ENCODE data around the gene EPB41.
A peak's percentile ranks its signal among the peaks of the same experiment; 100 is the strongest.
"Not testable (repeated sequence)": the region's sequence is repeated elsewhere in the genome, so short reads cannot be mapped to it uniquely, and the experiment has no call there.

Gene EPB41

DNA sequence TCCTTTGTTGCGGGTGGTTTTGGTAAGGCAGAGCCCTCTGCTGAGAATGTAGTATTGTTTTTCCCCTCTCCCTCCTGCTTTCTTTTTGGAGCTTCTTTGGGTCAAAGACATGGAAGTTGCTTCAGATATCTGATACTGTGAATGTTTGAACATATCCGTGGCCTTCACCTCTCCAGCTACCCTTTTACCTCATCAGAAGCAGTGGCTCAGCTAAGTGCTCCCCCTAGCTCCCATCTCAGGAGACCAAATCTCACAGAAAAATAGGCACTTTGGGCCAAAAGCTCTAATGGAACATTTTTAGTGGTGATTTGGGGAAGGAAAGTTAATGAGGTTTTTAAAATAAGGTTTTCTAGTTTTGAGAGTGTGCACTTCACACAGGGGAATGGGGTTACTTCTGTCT is 203.0 kb downstream of the EPB41 start:
- no peak for DNase-seq

DNA sequence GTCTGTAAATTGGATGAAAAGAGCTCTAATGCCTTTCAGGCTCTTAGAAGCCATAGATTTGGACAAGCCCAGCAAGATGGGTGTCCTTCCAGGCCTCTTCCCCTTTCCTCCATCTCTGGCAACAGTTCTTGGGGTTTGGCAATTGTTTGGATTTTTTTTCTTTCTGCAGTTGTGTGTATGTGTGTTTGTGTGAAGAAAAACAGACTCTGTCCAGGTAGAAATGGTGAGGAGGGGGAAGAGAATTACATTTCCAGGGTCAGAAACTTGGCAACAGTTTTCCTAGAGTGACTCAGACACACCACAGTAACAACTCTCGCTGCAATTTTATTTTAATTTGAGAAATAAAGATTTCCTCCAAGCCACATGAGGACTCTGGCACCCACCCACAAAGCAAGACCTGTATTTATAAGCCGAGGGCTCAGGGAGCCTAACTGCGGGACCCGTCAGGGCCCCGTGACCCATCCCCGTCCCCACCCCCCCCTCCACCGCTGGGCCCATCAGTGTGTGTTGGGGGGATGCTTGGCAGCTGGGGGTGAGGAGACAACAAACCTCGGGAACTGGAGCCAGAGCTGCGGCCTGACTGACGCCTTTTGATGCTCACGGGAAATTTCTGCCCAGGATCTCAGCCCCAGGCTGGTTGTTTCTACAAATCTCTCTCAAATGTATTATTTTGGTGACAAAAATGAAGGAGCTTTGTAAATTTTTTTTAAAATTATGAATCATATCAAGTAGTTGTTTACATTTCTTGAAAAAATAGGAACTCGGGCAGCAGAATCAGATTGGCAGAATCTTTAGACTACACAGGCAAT is 205.0 kb downstream of the EPB41 start:
- DNase-seq, result no peak

DNA sequence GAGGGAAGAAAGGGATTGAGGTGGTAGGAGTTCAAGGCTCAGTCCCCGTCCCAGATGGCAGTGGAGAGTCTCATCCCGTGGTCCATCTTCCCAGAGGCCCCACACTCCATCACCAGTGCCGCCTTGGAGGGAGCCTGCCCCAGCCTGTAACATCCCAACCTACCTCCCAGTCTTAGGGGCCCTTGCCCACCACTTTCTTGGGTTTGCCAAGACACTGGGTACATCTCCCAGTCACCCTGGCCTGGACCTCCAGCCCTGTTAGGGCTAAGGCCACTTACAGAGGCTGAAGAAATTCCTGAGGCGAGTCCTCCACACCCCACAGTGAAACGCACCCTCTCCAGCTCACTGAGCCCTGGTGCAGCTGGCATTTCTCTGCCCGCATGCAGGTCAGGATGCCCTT is 206.0 kb downstream of the EPB41 start:
- DNase-seq, result no peak

DNA sequence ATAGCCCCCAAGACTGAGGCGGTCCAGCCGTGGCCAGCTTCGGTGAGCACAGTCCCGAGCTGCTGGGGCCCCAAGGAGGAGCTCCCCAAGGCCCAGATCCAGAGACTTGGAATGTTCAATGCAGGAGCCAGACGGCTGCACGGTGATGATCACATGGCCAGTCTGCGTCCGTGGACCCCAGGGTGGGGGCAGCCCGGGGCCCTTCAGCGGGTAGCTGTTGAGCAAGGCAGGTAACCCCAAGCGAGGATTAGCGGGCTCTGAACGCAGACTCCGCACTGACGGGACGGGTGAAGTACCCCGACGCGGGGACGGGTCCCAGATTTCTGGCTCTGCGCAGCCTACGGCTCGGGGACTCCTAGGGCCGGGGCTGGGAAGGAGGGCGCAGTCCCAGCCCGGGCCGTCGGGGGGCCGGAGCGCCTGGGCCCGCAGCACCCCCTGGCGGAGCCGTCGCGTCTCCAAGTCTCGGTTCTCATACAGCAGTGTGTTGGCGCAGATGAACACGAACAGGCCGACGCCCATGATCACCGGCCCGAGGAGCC is 206.6 kb downstream of the EPB41 start:
- peak; percentile 19 to 27 for DNase-seq

DNA sequence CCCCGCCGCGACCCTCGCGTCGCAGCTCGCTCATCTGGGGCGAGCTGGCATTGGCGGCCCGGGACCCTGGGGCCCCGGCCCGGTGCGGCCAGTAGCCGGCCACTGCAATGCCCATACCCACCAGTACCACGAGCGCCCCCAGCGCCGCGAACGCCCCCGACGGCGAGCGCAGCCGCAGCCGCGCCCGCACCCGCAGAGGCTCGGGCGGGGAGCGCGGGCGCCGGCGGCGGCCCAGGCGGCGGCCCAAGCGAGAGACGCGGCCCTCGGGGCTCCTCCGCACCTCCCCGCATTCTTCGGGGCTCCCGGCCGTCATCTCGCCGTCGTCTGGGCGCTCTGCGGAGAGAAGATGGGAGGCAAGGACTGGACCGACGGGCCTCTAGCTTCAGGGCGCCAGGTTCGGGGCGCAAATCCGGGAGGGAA is 207.2 kb downstream of the EPB41 start:
- no peak for DNase-seq

DNA sequence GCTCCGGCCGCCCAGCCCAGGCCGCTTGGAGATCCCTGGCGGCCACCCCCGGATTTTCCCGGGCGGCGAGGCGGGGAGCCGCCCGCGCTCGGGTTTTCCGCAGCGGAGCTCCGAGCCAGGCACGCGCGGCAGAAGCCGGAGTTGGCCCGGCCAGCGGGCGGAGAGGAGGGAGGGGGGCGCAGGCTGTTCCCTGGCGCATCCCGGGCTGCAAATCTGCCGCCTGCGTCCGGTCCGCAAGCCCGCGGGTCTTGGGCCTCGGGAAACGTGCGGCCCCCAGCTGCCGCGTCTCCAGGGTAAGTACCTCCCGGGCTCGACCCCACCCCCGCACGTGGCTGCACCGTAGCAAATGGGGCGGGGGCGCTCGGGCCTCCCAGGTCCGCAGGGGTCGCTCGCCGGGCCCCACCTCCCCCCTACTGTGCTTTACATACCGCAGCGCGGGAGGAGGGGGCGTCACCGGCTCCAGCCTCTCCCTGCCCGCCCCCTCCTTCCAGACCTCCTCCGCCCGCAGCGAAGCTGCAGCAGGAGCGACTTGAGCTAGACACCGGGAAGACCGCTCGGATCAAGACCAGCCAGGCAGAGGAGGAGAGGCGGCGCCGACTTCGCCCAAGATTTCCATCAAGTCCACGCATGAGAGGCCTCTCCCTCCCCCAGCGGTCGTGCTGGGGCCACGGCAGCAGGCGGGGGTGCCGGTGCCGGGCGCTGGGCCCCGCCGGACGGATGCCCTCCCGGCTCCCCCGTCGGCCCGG is 207.7 kb downstream of the EPB41 start:
- DNase-seq, result no peak

DNA sequence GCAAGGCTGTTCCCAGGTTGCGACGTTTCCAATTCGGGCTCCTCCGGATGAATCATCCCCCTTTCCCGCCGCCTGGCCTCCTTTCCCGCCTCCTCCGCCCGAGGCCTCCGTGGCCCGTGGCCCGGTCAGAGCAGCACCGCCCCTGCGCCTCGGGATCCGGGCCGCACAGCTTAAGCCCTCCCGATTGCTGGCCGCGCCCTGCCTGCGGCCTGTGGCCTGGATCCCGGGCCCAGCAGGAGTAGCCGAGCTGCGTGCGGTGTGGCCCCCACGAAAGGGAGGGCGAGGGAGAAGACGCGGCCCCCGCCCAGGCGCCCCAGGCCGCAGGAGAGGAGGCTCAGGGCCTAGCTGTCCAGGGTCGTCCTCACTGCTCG is 208.3 kb downstream of the EPB41 start:
- DNase-seq, result no peak

DNA sequence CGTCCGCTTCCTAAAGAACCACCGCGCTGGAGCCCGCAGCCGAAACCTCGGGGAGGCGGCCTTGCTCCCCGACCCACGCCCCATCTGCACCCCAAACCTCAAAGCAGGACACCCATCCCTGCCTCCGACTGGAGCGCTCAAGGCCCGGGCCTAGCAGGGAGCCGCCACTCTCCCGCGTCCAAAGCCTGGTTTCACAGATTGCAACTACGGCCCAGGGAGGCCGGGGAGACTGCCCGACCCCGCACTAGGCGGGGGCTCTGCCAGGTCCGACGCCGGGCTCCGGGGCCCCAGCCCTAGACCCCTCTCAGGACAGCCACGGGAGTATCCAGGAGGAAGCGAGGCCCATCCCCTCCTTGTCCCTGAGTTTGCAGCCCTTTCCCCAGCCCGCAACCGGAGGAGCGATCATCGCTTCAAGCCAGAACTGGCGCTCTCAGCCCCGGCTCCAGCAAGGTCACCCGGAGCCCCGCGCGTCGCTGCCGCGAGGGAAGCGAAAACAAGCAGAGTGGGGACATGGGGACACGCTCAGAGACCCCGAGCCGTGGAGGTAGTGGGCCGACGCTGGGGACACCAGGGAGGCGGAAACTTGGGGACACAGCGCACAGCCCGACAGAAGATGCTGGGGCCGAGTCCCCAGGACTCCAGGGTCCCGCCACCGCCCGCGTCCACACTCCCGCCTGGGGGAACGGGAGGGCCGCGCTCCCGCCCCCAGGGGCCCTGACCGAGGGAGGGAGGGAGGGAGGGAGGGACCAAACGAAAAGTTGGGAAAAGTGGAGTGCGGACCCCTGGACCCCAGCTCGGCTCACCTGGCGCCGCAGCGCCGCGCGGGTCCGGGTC is 208.9 kb downstream of the EPB41 start:
- DNase-seq, result no peak

DNA sequence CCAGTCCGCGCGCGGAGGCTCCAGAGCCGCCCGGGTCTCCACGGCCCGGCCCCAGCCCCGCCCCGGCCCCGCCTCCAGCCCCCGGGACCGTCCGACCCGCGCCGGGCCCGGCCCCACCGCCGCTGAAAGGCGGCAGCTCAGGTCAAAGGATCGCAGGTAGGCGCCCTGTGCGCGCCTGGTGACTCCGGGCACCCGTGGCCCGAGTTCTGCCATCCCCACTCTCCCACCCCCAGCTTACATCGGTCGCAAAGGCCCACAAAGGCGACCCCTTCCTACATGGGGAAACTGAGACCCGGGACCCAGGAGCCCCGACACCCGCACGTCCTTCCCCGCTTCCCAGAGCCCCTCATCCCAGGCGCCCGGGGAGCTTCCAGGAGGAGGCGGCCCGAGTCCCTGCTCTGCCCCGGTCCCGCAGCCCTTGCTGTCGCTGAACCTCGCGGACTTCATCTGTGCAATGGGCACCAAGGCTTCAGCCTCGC is 209.6 kb downstream of the EPB41 start, which contains the start of gene TMEM200B:
Gene TMEM200B, minus strand, starts transcription at position 17 of the 479 bp plus-strand sequence. CDS start 2,075 bp downstream, outside the sequence.
- no peak for DNase-seq

DNA sequence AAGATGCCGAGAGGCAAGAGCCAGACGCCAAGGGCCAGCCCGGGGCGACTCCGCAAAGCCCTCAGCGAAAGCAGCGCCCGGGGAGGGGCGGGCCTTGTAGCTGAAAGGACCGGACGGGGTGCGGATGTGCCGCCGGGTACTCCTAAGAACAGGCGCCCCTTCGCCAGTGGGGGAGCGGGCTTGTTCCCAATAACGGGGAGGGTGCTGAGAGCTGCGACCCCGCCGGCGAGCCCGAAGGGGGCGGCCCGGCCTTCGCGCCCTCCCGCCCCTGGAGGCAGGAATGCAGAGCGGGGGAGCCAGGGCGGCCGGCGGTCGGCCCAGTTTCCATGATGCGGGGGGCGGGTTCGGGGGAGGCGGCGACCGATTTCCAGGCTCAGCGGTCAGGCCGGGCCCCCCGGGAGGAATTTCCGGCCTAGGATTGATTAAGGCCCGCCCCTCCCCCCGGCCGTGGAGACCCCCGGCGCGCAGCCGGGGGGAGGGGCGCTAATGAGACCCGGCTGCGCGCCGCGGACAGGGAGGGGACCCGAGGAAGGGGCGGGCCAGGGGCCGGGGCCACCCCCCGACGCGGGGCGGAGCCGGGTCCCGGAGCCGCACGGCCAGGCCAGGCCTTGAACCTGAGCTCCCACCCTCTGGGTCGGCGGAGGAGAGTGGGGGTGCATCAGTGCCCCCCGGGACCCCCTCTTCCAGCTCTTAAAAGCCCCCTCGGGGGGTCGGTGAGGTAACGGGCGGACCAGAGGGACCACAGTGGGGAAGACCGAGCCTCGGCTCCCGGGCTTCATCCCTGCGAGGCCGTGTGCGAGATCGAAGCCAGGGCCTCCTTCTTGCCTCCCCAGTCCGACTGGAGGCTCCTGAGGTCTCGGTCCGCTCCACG is 210.2 kb downstream of the EPB41 start:
- peak in 1 of 2 experiments; percentile 58 for DNase-seq

DNA sequence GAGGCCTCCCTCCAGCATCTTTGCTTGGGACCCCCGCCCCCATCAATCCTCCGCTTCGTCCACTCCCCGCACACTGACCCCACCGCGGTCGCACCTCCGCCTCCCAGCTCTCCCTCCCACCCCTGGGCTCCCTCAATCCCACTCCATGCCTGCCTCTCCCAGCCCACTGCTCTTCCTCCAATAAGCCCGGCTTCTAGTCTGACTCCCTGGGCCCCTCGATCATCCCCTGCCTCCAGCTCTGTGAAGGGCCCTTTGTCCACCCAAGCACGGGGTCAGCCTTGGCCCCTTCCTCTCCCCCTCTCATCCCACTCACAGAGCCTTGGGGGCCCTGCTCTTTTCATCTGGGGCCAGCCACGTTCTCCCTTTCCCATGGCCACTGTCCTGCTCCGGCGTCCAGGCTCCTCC is 210.9 kb downstream of the EPB41 start:
- no peak for DNase-seq

DNA sequence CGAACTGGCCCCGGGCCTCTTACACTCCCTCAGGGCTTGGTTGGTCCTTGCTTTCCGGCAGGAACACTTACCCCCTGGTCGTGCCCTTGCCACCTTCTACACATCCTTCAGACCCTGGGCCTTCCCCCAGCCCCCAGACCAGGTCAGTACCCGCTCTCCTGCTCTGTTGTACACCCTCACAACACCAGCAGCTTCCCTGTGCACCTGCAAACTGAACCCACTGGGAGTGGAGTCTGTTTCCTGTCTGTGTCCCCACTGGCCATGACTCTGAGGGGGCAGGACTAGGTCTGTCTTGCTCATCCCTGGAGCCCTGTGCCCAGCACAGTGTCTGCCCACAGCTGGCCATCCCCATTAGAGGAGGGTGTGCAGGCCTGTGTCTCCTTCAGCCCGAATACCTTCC is 211.4 kb downstream of the EPB41 start:
- DNase-seq, result no peak

DNA sequence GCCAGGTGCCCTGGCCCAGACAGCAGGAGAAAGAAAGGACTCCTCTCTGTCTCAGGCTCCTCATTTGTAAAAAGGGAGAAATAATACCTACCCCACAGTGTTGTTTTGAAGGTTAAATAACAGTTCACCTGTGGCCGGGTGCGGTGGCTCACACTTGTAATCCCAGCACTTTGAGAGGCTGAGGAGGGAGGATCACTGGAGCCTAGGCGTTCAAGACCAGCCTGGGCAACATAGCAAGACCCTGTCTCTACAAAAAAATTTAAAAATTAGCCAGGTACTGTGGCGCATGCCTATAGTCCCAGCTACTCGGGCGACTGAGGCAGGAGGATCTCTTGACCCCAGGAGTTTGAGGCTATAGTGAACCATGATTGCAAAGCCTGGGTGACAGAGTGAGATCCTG is 211.8 kb downstream of the EPB41 start:
- DNase-seq, result no peak

DNA sequence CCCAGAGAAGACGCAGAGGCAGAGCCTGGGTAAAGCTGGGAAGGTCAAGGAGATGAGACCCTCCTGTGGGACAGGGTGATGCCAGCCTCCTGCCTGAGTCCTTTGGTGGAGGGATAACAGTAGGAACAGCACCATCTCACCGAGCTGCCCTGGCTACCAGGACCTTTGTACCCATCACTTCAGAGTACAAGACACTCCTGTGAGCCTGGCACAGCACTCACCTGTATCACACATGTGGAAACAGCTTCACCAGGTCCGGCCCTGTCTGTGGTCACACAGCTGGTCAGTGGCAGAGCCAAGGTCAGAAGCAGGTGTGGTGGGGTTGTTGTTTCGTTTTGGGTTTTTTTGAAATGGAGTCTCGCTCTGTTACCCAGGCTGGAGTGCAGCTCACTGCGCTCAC is 214.4 kb downstream of the EPB41 start:
- no peak for DNase-seq

DNA sequence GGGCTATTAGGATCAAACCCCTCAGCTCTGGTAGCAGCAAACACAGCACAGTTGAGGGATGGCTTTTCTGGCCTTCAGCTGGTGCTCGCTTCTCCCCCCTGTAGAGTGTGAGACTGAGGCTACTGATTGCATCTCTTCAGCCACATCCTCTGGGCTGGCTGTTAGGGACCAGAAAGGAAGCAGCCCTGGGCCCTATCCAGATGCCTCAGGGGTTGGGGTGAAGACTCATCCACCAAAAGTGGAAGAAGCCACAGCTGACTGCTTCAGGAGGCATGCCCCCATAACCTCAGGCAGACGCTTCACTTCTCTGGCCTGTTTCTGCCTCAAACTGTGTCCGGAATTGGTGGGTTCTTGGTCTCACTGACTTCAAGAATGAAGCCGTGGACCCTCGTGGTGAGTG is 215.5 kb downstream of the EPB41 start:
- DNase-seq, result no peak

DNA sequence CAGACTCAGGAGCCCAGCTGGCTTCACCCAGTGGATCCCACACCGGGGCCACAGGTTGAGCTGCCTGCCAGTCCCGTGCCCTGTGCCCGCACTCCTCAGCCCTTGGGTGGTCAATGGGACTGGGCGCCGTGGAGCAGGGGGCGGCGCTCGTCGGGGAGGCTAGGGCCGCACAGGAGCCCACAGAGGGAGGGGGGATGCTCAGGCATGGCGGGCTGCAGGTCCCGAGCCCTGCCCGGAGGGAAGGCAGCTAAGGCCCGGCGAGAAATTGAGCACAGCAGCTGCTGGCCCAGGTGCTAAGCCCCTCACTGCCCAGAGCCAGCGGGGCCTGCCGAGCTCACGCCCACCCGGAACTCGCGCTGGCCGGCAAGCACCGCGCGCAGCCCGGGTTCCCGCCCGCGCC is 216.7 kb downstream of the EPB41 start:
- not testable (repeated sequence) for DNase-seq

DNA sequence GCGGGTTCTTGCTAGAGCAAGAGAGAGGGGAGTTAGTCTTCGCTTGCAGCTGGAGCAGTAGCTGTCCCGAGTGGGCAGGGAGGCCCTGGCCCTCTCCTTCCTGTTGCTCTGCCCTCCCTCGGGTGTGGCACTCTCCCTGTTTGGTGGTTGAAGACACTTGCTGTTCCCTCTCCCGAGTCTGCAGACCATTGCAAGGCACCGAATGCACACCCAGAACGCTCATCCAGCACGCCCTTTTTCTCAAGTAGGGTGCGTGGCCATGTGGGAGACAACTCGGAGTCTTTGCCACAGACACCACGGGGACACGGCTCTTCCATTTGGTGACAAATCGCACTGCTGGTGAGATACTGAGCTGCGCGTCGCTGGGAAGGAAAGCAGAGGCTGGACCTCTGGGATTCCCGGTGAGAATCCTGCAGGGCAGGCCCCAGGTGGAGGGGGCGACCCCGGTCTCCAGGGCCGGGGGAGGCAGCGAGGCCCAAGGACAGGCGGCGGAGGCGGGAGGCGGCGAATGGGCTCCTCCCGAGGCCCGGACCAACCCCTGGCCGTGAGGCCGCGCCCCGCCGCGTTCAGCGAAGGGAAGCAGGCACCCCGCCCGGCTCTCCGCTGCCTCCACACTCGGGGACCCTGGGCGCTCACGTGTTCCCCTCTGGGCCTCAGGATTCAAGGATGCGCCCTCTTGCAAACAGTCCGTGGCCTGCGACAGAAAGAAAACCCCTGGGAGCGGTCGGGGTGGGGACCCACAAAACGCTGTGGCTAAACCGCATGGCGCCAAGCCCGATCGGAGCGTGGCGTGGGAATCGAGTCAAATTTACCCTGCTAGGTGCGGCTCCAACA is 219.7 kb downstream of the EPB41 start:
- DNase-seq, result no peak

DNA sequence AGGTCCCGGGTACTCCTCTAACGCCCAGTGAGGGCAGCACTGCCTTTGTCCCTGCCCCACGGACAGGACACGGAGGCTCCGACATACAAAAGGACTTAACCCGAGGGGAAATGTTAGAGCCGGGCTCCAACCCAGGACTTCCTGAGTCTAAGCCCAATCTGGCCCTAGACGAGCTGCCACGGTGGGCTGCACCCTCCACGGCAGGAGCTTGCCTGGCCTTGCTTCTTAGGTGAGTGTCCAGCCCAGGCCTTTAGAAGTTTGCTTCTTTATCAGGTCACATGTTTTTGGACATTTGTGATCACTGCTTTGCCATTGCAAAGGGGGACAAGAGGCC is 220.3 kb downstream of the EPB41 start:
- no peak for DNase-seq

DNA sequence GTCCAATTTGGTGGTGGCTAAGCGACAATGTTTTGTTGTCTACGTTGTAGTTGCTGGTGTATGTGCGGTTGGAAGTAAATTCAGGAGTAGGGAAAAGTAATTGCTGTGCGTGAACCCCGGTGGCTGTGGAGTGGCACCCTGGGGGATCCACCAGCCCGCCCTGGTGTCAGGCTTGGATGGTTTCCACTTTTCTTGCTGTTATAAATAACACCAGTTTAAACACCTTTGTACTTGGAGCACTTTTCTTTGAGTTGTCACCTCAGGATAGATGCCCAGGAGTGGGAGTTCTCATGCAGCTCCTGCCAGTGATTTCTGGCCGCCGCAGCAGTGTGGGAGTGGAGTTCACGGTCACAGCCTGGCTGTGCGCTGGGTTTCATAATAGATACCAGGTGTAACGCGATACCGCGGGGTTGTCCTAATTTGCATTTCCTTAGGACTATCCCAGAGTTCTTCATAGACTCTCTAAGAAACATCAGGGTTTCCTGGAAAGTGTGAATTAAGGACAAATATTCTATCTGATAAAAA is 222.1 kb downstream of the EPB41 start:
- DNase-seq, result no peak

DNA sequence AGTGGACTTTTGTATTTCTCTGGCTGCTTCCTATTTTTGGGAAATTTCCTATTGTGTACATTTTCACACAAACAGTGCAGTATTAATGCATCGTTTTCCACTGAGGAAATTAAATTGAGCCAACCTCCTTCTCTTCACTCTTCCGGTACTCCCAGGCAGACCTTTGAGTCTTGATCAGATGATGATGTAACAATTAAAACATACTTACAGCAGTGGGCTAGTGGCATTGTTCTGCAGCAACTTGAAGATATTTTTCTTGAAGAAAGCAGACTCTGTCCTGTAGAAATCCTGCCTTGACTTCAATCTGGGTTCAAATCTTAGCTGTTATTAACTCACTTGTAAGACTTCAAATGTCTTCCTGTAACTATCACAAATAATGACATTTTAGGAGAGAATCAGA is 228.3 kb downstream of the EPB41 start:
- DNase-seq, result no peak

DNA sequence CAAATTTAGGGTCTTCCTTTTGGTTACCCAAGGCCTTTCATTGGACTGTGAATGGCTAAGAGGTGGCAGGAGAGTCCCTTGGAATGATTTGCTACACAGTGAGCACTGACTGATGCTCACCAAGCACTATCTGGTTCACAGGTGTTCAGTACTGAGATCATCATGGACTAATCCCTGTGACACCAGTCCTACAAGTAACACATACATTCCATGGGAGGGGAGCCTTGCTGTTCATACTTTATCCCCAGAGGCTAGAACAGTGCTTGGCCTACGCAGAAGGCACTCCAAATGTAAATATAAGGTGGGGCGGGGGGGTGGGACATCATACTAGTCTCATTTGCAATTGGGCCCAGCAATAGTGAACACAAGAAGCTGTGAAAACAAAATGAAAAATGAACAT is 229.8 kb downstream of the EPB41 start:
- no peak for DNase-seq
